Activated CD8-positive, alpha-beta memory T cell treated with anti-CD3 and anti-CD28 coated beads, Interleukin-2, amount 50 U/mL, for 24 hours (primary cell): Measurements from ENCODE around the gene PDGFB.

Experiments used
- DNase-seq: peaks from one replicate; pipeline ENCODE4 v3.0.0-alpha.2; 2020; ENCODE audit errors: extremely low read depth

The PDGFB gene

DNA sequence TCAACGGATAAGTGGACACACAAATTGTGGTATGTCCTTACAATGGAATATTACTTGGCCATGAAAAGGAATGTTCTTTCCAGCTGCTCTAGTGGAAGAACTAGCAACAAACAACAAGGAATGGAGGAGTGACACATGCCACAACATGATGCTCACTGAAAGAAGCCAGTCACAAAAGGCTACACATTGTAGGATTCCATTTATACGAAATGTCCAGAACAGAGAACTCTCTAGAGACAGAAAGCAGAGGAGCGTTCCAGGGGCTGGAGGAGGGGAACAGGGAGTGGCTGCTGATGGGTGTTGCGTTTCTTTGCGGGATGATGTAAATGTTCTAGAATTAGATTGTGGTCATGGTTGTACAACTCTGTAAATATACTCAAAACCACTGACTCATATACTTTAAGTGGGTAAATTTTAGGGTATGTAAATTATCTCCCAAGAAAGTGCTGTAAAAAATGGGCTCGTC lies 32.4 kb upstream of the PDGFB start:
- DNase-seq: no peak

- DNase-seq: no peak
Observed at GRCh38 chr22:39276440-39277141, 31.8 kb upstream of the PDGFB start.

DNA sequence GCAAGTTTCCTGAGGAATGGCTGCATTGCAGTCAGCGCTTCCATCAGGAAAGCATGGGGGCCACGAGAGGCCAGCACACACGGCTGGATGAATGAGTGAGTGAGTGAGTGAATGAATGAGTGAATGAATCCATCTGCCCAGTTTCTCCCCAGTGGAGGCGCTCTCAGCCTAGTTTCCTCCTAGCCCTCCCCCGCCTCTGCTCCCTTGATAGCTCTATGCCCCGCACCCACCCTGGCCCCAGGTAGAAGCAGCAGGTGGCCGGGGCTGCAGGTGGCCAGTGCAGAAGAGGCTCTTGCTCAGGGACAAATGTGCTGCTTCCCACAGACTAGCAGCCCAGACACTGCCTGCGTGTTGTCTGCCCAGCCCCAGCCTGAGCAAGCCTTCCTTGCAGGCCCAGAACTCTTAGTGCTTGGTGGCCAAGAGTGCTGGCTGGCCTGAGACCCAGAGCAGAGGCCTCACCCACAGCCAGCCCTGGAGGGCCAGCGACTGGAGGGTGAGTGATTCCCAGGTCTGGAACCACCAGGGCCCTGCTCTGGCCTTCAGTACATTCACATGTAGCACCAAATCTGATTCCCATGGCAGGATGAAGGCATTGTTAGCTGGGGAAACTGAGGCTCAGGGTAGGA lies 31.1 kb upstream of the PDGFB start:
- no peak for DNase-seq

GRCh38 chr22:39273950-39274887 lies 29.4 kb upstream of the PDGFB start:
- DNase-seq: no peak

- DNase-seq: no peak
Observed at GRCh38 chr22:39270792-39271191, 26.0 kb upstream of the PDGFB start.

DNA sequence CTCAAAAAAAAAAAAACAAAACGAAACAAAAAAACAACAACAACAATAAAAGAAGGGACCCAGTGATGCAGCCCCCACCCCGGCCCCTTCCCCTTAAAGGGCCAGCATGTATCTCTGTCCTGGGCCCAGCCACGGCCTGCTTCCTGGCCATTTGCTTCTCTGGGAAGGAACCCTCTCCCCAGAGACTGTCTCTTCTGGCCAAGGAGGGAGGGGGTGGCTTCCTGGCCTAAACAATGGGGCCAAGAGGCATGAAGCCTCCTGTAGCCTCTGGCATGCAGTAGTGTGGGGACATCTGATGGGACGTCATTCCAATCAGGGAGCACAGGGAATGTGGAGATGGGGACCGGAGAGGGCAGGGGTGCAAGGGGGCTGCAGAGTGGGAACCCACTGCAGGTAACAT lies 25.5 kb upstream of the PDGFB start:
- no peak for DNase-seq

DNA sequence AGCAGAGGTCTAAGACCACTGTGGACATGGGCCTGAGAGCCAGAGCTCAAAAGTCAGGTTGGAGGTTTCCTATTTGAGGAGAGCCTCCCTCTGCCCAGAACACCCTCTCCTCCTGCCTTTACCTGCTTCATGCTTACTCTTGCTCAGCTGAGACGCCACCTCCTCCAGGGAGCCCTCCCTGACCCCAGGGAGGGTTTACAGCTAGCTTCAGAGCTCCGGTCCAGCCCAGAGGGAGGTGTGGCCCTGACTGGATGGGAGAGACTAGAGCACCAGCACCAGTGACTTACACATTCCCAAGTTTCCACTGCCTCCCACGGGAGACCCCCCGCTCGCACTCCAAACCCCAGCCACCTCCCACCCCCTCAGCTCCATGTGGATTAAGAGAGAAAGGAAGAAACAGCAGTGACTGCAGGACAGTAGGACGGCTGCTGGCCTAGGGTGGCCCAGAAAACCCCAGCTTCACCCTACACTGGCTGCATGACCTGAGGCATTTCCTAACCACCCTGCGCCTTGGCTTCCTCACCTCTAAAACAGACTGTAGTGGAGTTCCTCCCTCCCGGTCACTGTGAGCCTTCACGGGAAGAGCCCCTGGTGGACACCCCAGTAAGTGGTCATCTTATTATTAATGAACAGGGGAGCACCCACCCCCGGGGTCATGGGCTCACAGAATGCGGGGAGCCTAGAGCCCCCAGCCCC lies 24.5 kb upstream of the PDGFB start:
- no peak for DNase-seq

DNA sequence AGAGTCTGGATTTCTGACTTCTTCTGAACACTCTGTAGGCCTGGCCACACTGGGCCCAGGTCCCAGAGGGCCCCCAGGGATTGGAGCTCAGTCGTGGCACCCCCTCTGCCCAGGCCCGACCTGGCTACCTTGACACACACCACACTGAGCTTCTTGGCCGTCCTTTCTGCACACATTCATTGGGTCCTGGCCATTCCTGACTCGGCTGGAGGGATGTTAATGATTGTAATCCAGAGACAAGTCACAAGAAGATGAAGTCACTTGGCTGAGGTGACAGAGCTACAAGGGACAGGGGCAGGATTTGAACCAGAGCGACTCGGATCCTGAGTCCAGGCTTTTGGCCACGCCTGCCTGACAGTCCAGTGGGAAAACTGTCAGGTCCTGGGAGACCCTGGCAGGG lies 23.9 kb upstream of the PDGFB start:
- no peak for DNase-seq

DNA sequence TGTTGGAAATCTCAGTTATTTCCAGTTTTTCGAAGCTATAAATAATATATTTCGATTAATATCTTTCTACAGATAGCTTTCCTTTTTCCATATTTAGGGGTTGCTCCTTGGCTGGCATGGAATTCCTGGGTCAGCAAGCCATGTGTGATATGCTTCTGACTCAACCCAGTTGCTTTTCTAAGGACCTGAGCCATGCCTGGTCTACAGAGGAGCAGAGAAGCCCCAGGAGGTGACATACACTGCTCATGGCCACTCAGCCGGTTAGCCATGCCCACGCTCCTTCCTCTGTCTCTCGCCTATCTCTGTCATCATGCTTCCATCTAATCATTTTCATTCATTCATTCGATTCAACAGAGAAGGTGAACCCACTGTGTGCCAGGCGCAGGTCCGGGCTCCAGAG lies 23.2 kb upstream of the PDGFB start:
- no peak for DNase-seq

GRCh38 chr22:39266398-39267030 lies 21.7 kb upstream of the PDGFB start:
- DNase-seq: no peak

GRCh38 chr22:39265143-39265886 lies 20.5 kb upstream of the PDGFB start:
- DNase-seq: no peak

DNA sequence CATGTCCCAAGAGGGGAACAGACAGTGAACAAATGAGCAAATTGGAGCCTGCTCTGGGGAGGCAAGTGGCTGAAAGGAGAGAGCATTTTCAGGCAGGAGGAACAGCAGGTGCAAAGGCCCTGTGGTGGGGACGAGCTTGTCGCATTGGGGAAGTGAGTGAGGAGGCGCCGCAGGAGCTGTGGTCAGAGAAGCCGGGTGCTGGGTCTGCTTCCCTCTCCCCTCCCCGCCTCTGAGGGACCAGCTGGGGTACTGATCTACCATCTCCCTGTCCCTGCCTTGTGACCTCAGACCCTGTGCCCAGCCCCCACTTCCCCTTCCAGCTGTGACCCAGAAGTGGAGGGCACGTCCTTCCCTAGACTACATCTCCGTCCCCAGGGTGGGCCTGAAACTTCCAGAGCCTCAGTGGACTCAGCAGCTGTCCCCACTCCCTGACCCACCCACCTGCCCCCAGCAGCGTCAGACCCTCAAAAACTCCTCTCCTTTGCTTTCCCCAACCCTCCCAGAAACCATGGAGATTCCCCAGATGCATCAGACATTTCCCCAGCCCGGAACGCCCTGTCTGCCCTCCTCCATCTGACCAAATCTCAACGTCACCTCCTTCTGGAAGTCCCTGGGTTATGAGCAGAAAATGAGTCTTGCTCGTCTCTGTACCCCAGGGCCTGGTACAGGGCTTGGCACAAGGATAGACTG lies 19.7 kb upstream of the PDGFB start:
- no peak for DNase-seq

DNA sequence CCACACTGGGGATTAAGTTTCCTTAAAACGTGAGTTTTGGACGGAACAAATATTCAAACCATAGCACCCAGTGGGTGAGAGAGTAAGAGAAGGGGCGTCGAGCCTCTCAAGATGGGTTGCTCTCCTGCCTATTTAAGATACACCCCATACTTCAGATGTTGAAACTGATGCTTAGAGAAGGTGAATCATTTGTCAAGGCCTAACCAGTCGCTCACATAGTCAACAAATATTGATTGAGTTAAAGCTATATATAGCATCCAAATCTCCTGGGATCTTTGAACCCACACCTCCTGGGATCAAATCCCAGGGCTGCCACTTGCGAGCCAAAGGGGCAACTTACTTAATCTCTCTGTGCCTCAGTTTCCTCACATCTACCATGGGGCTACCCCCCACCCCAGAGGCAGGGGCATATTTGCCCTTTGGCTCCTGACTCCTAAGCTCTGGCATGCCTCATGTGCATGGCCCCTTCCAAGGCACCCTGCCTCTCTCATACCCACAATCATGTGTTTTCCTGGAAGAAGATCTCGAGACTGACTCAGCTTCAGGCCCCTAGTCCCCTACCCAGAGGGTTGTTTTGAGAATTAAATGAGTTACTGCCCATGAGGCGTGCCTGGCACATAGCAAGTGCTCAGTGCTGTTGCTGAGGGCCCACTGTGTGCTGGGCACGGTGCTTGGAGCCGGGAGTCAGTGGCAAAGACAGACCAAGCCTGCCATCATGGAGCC lies 19.0 kb upstream of the PDGFB start:
- no peak for DNase-seq

- no peak for DNase-seq
Observed at GRCh38 chr22:39259666-39260065, 14.9 kb upstream of the PDGFB start.

- no peak for DNase-seq
Observed at GRCh38 chr22:39257901-39258475, 13.2 kb upstream of the PDGFB start.

- no peak for DNase-seq
Observed at GRCh38 chr22:39256979-39257378, 12.2 kb upstream of the PDGFB start.

DNA sequence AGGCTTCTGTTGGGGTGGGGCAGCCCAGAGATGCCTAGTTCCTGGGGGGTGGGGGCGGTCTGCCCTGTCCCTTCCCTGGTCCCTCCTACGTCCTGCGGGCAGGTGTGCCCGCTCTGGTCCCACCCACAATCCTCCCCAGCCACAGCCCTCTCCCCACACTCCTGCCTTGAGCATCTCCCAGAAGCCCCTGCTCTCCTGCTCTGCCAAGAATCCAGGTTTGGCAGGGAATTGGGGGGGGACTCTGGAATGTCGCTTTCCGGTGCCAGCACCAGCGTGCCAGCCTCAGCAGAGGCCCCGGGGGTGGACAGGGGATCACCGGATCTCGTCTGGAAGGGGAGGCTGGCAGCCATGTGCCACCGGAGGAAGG lies 11.4 kb upstream of the PDGFB start:
- no peak for DNase-seq

DNA sequence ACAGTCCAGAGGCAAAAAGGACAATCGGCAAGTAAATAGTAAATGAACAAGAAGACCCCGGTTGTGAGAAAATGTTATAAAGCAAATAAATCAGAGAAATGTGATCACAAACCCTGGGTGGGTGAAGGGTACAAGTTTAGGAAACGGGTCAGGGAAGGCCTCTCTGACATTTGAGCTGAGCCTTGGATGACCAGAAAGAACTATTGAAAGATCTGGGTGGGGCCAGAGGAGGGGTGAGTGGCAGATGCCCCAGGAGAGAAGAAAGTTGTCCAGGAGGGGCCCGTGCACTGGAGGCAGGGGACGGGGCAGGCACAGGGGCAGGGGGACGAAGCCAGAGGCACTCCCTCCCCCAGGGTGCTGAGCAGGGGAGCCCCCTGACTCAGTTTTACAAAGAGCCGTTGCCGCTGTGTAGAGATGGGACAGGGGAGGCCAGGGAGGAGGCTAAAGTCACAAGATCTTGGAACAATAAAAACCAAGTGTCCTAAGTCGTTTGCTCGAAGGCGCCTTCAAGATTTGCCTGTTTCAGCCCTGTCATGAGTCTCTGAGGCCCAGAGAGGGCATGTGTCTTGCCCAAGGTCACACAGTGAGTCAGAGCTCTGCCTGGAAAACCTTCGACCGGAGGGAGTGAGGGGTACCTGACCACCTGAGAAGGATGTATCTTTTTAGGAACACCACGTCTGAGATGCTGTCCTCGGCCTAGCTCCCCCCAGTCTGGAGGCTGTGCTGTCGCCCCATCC lies 10.8 kb upstream of the PDGFB start:
- DNase-seq: no peak
